ENCODE results near the gene EMP3.

DNA sequence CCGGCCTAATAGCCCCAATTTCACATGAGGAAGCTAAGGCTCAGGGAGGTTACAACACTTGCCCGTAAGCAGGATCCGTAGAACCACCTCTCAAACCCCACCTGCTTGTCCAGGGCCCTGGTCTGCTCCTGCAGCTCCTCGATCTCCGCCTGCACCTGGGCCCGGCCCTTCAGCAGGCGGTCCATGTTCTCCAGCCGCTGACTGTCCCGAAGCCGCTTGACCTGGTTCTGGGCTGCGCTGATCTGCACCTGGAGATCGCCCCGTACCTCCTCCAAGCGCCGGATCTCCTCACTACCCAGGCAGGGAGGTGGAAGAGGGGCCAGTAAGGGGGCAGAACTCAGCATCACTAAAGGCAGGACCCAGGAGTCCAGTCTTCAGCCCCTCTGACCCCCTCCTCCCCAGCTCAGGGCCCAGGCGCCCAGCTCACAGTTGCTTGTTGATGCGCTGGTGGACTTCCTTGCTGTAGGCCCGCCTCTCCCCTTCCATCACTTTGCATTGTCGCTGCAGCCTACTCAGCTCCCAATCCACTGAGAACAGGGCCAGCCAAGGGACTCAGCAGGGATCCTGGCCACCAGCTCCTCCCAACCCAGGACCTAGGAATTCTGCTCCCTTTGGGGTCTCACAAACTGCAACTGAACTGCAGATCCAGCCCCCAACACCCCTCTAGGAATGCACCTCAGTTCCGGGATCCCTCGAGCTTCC is 6.9 kb upstream of the EMP3 start:
- TF ChIP-seq, protein P1, sequence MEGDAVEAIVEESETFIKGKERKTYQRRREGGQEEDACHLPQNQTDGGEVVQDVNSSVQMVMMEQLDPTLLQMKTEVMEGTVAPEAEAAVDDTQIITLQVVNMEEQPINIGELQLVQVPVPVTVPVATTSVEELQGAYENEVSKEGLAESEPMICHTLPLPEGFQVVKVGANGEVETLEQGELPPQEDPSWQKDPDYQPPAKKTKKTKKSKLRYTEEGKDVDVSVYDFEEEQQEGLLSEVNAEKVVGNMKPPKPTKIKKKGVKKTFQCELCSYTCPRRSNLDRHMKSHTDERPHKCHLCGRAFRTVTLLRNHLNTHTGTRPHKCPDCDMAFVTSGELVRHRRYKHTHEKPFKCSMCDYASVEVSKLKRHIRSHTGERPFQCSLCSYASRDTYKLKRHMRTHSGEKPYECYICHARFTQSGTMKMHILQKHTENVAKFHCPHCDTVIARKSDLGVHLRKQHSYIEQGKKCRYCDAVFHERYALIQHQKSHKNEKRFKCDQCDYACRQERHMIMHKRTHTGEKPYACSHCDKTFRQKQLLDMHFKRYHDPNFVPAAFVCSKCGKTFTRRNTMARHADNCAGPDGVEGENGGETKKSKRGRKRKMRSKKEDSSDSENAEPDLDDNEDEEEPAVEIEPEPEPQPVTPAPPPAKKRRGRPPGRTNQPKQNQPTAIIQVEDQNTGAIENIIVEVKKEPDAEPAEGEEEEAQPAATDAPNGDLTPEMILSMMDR (IDR thresholded peaks at IDR 0.05 in 4 of 5, conservative IDR thresholded peaks at IDR 0.05 in 1 of 5), result no peak
- no peak for TF ChIP-seq POLR2A (IDR thresholded peaks at IDR 0.05)
